GM23338 (cell line): Measurements from ENCODE around the gene SPG7. TPM values are rescaled to one million over a fixed set of nuclear protein-coding genes. Genes with fewer than 3 reads are reported as not detected.
"Not testable (repeated sequence)": the region's sequence is repeated elsewhere in the genome, so short reads cannot be mapped to it uniquely, and the experiment has no call there.

Experiments
- ATAC-seq: fragments of 200-7000 bp; cut with Tn5 transposase; 3 replicates; pipeline ENCODE4 v1.9.1; 2020
- DNase-seq: peaks from one replicate; pipeline ENCODE4 v3.0.0-alpha.2; 2015; ENCODE audit warnings: low spot score
- H2AFZ ChIP-seq: fragments of 200-600 bp; sonication (generic); 2 replicates; pipeline ENCODE4 v1.8.0; 2016; ENCODE audit warnings: antibody characterized with exemption, mild to moderate bottlenecking, moderate library complexity
- H3F3A ChIP-seq: fragments of 200-600 bp; sonication (generic); replicated peaks from 2 replicates; pipeline ENCODE4 v1.8.0; 2017; ENCODE audit warnings: antibody characterized with exemption, mixed run types, low read depth
- H3K27ac ChIP-seq: fragments of 200-600 bp; sonication (generic); 2 replicates; pipeline ENCODE4 v1.6.1; 2016; ENCODE audit warnings: low read depth
- H3K27me3 ChIP-seq: fragments of 200-600 bp; sonication (generic); 2 replicates; pipeline ENCODE4 v1.8.0; 2016; ENCODE audit warnings: mild to moderate bottlenecking, mixed run types, moderate library complexity; ENCODE audit not compliant: insufficient read depth
- H3K36me3 ChIP-seq: fragments of 200-600 bp; sonication (generic); 2 replicates; pipeline ENCODE4 v1.8.0; 2016; ENCODE audit warnings: mild to moderate bottlenecking; ENCODE audit not compliant: insufficient read depth
- H3K4me1 ChIP-seq: fragments of 200-600 bp; sonication (generic); 2 replicates; pipeline ENCODE4 v1.8.0; 2016; ENCODE audit warnings: mild to moderate bottlenecking, moderate library complexity; ENCODE audit not compliant: insufficient read depth
- H3K4me2 ChIP-seq: fragments of 200-600 bp; sonication (generic); 2 replicates; pipeline ENCODE4 v1.7.1; 2017; ENCODE audit warnings: mixed run types
- H3K4me3 ChIP-seq: fragments of 200-600 bp; sonication (generic); 2 replicates; pipeline ENCODE4 v1.6.1; 2016; ENCODE audit warnings: mixed run types
- H3K79me2 ChIP-seq: fragments of 200-600 bp; sonication (generic); replicated peaks from 2 replicates; pipeline ENCODE4 v1.8.0; 2017; ENCODE audit warnings: mild to moderate bottlenecking; ENCODE audit not compliant: insufficient read depth
- H3K9me2 ChIP-seq: fragments of 200-600 bp; sonication (generic); 2 replicates; pipeline ENCODE4 v1.8.0; 2017; ENCODE audit not compliant: insufficient read depth
- H4K20me1 ChIP-seq: fragments of 200-600 bp; sonication (generic); replicated peaks from 2 replicates; pipeline ENCODE4 v1.8.0; 2017; ENCODE audit warnings: mild to moderate bottlenecking; ENCODE audit not compliant: insufficient read depth
- H3K27ac Mint-ChIP-seq: 2 replicates; pipeline ENCODE4 v1.8.0; 2020; ENCODE audit warnings: inconsistent platforms, mild to moderate bottlenecking, moderate library complexity, mixed read lengths
- H3K27me3 Mint-ChIP-seq: 3 replicates; pipeline ENCODE4 v1.8.0; 2022; ENCODE audit warnings: low read depth, mild to moderate bottlenecking, moderate library complexity, mixed read lengths, inconsistent platforms; ENCODE audit not compliant: insufficient read depth, poor library complexity
- H3K36me3 Mint-ChIP-seq: 3 replicates; pipeline ENCODE4 v1.8.0; 2021; ENCODE audit warnings: low read depth, mild to moderate bottlenecking, inconsistent platforms, moderate library complexity, mixed read lengths
- H3K4me1 Mint-ChIP-seq: 3 replicates; pipeline ENCODE4 v1.8.0; 2020; ENCODE audit warnings: mild to moderate bottlenecking, inconsistent platforms, mixed read lengths
- H3K4me3 Mint-ChIP-seq: 3 replicates; pipeline ENCODE4 v1.8.0; 2021; ENCODE audit warnings: moderate library complexity, mild to moderate bottlenecking, inconsistent platforms, mixed read lengths
- H3K9me3 Mint-ChIP-seq: 3 replicates; pipeline ENCODE4 v1.8.0; 2020; ENCODE audit warnings: moderate library complexity, mild to moderate bottlenecking, inconsistent platforms, mixed read lengths
- EZH2phosphoT487 ChIP-seq: fragments of 200-600 bp; sonication (generic); IDR thresholded peaks from one replicate; pipeline ENCODE4 v1.8.1; 2018; ENCODE audit warnings: antibody characterized with exemption; ENCODE audit not compliant: unreplicated experiment
- POLR2AphosphoS5 ChIP-seq: IDR thresholded peaks from 2 replicates; pipeline ENCODE4 v1.6.1; 2016; ENCODE audit warnings: antibody characterized with exemption, low read depth
- STAT1 ChIP-seq: IDR thresholded peaks from one replicate; pipeline ENCODE4 v1.6.1; 2016; ENCODE audit warnings: antibody characterized with exemption; ENCODE audit not compliant: unreplicated experiment
- ZNF331 ChIP-seq: fragments of 250-450 bp; sonication (Bioruptor Pico); IDR thresholded peaks from 2 replicates; pipeline ENCODE4 v1.5.0; 2020; ENCODE audit warnings: low read depth, mild to moderate bottlenecking, moderate library complexity
- polyA plus RNA-seq: library from polyadenylated mRNA; unstranded; fragments of >200 nt; fragmentation: Nextera tagmentation; extraction: Ambion mirVana; gene quantifications from 2 replicates; pipeline ENCODE4 v1.2.1, GENCODE V29; 2016
- total RNA-seq: library from RNA; depleted of rRNA; stranded (reverse); fragments of >200 nt; shearing (Covaris generic); gene quantifications from 2 replicates; pipeline ENCODE4 v1.2.3, GENCODE V29; 2014
- TF ChIP-seq, protein P1 (sequence below), 2 experiments: fragments of 200-600 bp in 1 of 2; sonication (generic) in 1 of 2; conservative IDR thresholded peaks; 2 replicates each; pipeline versions ENCODE4 v1.5.1 to v1.6.1; 2016 to 2017; ENCODE audit warnings: antibody characterized with exemption in 2 of 2, low read depth in 2 of 2, mild to moderate bottlenecking in 2 of 2, moderate library complexity in 1 of 2

The SPG7 gene
- total and polyA plus RNA-seq, 2 experiments from 2014 or later, result 77.1 to 267 TPM

- TF ChIP-seq, protein P1, sequence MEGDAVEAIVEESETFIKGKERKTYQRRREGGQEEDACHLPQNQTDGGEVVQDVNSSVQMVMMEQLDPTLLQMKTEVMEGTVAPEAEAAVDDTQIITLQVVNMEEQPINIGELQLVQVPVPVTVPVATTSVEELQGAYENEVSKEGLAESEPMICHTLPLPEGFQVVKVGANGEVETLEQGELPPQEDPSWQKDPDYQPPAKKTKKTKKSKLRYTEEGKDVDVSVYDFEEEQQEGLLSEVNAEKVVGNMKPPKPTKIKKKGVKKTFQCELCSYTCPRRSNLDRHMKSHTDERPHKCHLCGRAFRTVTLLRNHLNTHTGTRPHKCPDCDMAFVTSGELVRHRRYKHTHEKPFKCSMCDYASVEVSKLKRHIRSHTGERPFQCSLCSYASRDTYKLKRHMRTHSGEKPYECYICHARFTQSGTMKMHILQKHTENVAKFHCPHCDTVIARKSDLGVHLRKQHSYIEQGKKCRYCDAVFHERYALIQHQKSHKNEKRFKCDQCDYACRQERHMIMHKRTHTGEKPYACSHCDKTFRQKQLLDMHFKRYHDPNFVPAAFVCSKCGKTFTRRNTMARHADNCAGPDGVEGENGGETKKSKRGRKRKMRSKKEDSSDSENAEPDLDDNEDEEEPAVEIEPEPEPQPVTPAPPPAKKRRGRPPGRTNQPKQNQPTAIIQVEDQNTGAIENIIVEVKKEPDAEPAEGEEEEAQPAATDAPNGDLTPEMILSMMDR (conservative IDR thresholded peaks at IDR 0.05; ENCODE audit: low read depth in 2 of 2), result no peak
- TF ChIP-seq STAT1 (no peak), ZNF331 (CRISPR knock-in tag) (no peak), EZH2phosphoT487 (no peak), POLR2AphosphoS5 (no peak)
Observed at GRCh38 chr16:89460556-89460955, 47.6 kb upstream of the SPG7 start (continued).

GRCh38 chr16:89461890-89462289 is 46.3 kb upstream of the SPG7 start:
- H3F3A ChIP-seq, H3K4me3 Mint-ChIP-seq, DNase-seq, H3K9me2 ChIP-seq, H3K36me3 ChIP-seq, H3K27ac Mint-ChIP-seq, H3K27ac ChIP-seq, ATAC-seq, H3K4me2 ChIP-seq, H3K27me3 ChIP-seq, H2AFZ ChIP-seq, H3K4me3 ChIP-seq: not testable (repeated sequence)
- Mint-ChIP-seq H3K4me1 (peaks cover 36% of the 10 kb centered on the region), H3K9me3 (peaks cover 29% of the 10 kb centered on the region; the same call in 2 of the 3 replicates), H3K36me3 (peaks cover 65% of the 10 kb centered on the region), H3K27me3 (peaks cover 24% of the 10 kb centered on the region)
- H3K79me2 ChIP-seq, result peaks cover 98% of the 10 kb centered on the region
- H3K4me1 ChIP-seq, result peaks cover 32% of the 10 kb centered on the region
- H4K20me1 ChIP-seq, result peaks cover 64% of the 10 kb centered on the region

DNA sequence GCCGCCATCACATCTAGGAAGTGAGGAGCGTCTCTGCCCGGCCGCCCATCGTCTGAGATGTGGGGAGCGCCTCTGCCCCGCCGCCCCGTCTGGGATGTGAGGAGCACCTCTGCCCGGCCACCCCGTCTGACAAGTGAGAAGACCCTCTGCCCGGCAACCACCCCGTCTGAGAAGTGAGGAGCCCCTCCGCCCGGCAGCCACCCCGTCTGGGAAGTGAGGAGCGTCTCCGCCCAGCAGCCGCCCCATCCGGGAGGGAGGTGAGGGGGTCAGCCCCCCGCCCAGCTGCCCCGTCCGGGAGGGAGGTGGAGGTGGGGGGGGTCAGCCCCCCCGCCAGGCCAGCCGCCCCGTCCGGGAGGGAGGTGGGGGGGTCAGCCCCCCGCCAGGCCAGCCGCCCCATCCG is 45.6 kb upstream of the SPG7 start:
- not testable (repeated sequence) for H3K4me3 Mint-ChIP-seq, H3K27ac ChIP-seq, H3K4me3 ChIP-seq, DNase-seq, H3K9me2 ChIP-seq, H3K36me3 ChIP-seq, H3K4me2 ChIP-seq, ATAC-seq, H3F3A ChIP-seq, H2AFZ ChIP-seq, H3K27ac Mint-ChIP-seq, H3K27me3 ChIP-seq
- Histone ChIP-seq H4K20me1 (peaks cover 67% of the 10 kb centered on the region), H3K79me2 (peaks cover 98% of the 10 kb centered on the region), H3K4me1 (peaks cover 34% of the 10 kb centered on the region)
- Mint-ChIP-seq H3K4me1 (peaks cover 39% of the 10 kb centered on the region), H3K27me3 (peaks cover 24% of the 10 kb centered on the region), H3K36me3 (peaks cover 67% of the 10 kb centered on the region), H3K9me3 (peaks cover 29% of the 10 kb centered on the region; the same call in 2 of the 3 replicates)

DNA sequence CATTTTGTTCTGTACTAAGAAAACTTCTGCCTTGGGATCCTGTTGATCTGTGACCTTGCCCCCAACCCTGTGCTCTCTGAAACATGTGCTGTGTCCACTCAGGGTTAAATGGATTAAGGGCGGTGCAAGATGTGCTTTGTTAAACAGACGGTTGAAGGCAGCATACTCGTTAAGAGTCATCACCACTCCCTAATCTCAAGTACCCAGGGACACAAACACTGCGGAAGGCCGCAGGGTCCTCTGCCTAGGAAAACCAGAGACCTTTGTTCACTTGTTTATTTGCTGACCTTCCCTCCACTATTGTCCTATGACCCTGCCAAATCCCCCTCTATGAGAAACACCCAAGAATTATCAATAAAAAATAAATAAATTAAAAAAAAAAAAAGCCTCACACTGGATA is 44.9 kb upstream of the SPG7 start:
- not testable (repeated sequence) for H3K4me2 ChIP-seq, H3F3A ChIP-seq, H3K27ac Mint-ChIP-seq, ATAC-seq, H3K4me3 Mint-ChIP-seq, H3K27me3 ChIP-seq, H3K27ac ChIP-seq, H3K36me3 ChIP-seq, DNase-seq, H3K9me2 ChIP-seq, H3K4me3 ChIP-seq, H2AFZ ChIP-seq
- peaks cover 67% of the 10 kb centered on the region for H4K20me1 ChIP-seq
- Mint-ChIP-seq H3K36me3 (peaks cover 66% of the 10 kb centered on the region), H3K9me3 (peaks cover 29% of the 10 kb centered on the region; the same call in 2 of the 3 replicates), H3K27me3 (peaks cover 24% of the 10 kb centered on the region), H3K4me1 (peaks cover 37% of the 10 kb centered on the region)
- H3K4me1 ChIP-seq, result peaks cover 34% of the 10 kb centered on the region
- peaks cover 98% of the 10 kb centered on the region for H3K79me2 ChIP-seq
